H9 (cell line): ENCODE results near the gene LRRC27. TPM values are rescaled to one million over a fixed set of nuclear protein-coding genes. Genes with fewer than 3 reads are reported as not detected.

Experiments
- DNase-seq: peaks from one replicate; pipeline ENCODE4 v3.0.0-alpha.2; 2017
- H2AFZ ChIP-seq: one replicate; pipeline ENCODE4 v1.6.1; 2013; ENCODE audit warnings: mild to moderate bottlenecking, low read length, control low read depth, moderate library complexity
- H2AK5ac ChIP-seq: 2 replicates; pipeline ENCODE4 v1.6.1; 2013; ENCODE audit warnings: low read length, control low read depth, mixed read lengths; ENCODE audit not compliant: insufficient read length
- H2BK120ac ChIP-seq: one replicate; pipeline ENCODE4 v1.6.1; 2013; ENCODE audit warnings: low read depth, mild to moderate bottlenecking, low read length, control low read depth, inconsistent platforms; ENCODE audit not compliant: poor library complexity, severe bottlenecking
- H2BK12ac ChIP-seq: 2 replicates; pipeline ENCODE4 v1.6.1; 2013; ENCODE audit warnings: low read length, control low read depth, mixed read lengths, low read depth; ENCODE audit not compliant: insufficient read length
- H2BK15ac ChIP-seq: 2 replicates; pipeline ENCODE4 v1.6.1; 2013; ENCODE audit warnings: low read depth, low read length, control low read depth
- H2BK20ac ChIP-seq: one replicate; pipeline ENCODE4 v1.6.1; 2013; ENCODE audit warnings: low read depth, mild to moderate bottlenecking, low read length, control low read depth, inconsistent platforms; ENCODE audit not compliant: poor library complexity, severe bottlenecking
- H2BK5ac ChIP-seq: 2 replicates; pipeline ENCODE4 v1.6.1; 2013; ENCODE audit warnings: low read length, control low read depth, mixed read lengths; ENCODE audit not compliant: insufficient read length
- H3K14ac ChIP-seq: 2 replicates; pipeline ENCODE4 v1.6.1; 2013; ENCODE audit warnings: low read length, control low read depth; ENCODE audit not compliant: insufficient read depth
- H3K18ac ChIP-seq: 2 replicates; pipeline ENCODE4 v1.6.1; 2013; ENCODE audit warnings: low read depth, mild to moderate bottlenecking, mixed read lengths, low read length, control low read depth; ENCODE audit not compliant: insufficient read length
- H3K23ac ChIP-seq: 2 replicates; pipeline ENCODE4 v1.6.1; 2013; ENCODE audit warnings: low read length, control low read depth, mixed read lengths, low read depth; ENCODE audit not compliant: insufficient read length
- H3K23me2 ChIP-seq: 2 replicates; pipeline ENCODE4 v1.6.1; 2013; ENCODE audit warnings: low read depth, mild to moderate bottlenecking, mixed read lengths, low read length, control low read depth; ENCODE audit not compliant: insufficient read length, poor library complexity, severe bottlenecking
- H3K27ac ChIP-seq: 2 replicates; pipeline ENCODE4 v1.5.1; 2013; ENCODE audit warnings: low read length, control low read depth, mixed read lengths, low read depth; ENCODE audit not compliant: insufficient read length
- H3K27me3 ChIP-seq: 2 replicates; pipeline ENCODE4 v1.6.1; 2013; ENCODE audit warnings: low read length, control low read depth, inconsistent platforms; ENCODE audit not compliant: insufficient read depth
- H3K4ac ChIP-seq: 2 replicates; pipeline ENCODE4 v1.6.1; 2013; ENCODE audit warnings: low read depth, mild to moderate bottlenecking, control low read depth, inconsistent platforms, low read length, moderate library complexity
- H3K4me1 ChIP-seq: 2 replicates; pipeline ENCODE4 v1.6.1; 2013; ENCODE audit warnings: low read length, control low read depth, inconsistent platforms; ENCODE audit not compliant: insufficient read depth
- H3K4me2 ChIP-seq: 2 replicates; pipeline ENCODE4 v1.6.1; 2013; ENCODE audit warnings: low read length, control low read depth, mixed read lengths; ENCODE audit not compliant: insufficient read length, insufficient read depth
- H3K56ac ChIP-seq: 2 replicates; pipeline ENCODE4 v1.6.1; 2013; ENCODE audit warnings: low read depth, mild to moderate bottlenecking, mixed read lengths, low read length, control low read depth; ENCODE audit not compliant: insufficient read length
- H3K79me1 ChIP-seq: 2 replicates; pipeline ENCODE4 v1.6.1; 2013; ENCODE audit warnings: low read depth, mild to moderate bottlenecking, moderate library complexity, low read length, control low read depth, inconsistent platforms; ENCODE audit not compliant: insufficient read depth, poor library complexity, severe bottlenecking
- H3K79me2 ChIP-seq: 2 replicates; pipeline ENCODE4 v1.6.1; 2013; ENCODE audit warnings: low read length, control low read depth, inconsistent platforms; ENCODE audit not compliant: insufficient read depth
- H3K9ac ChIP-seq: 2 replicates; pipeline ENCODE4 v1.6.1; 2013; ENCODE audit warnings: low read length, control low read depth, mixed read lengths; ENCODE audit not compliant: insufficient read length; ENCODE audit errors: extremely low read depth
- H3K9me3 ChIP-seq: one replicate; pipeline ENCODE4 v1.6.1; 2013; ENCODE audit warnings: low read depth, low read length, inconsistent platforms; ENCODE audit not compliant: control insufficient read depth
- H3T11ph ChIP-seq: one replicate; pipeline ENCODE4 v1.6.1; 2013; ENCODE audit warnings: mild to moderate bottlenecking, low read length, control low read depth, inconsistent platforms
- H4K20me1 ChIP-seq: one replicate; pipeline ENCODE4 v1.6.1; 2013; ENCODE audit not compliant: control insufficient read depth, insufficient read length, insufficient read depth
- H4K5ac ChIP-seq: 2 replicates; pipeline ENCODE4 v1.6.1; 2013; ENCODE audit warnings: low read depth, mild to moderate bottlenecking, mixed read lengths, low read length, control low read depth; ENCODE audit not compliant: insufficient read length
- H4K8ac ChIP-seq: replicated peaks from 2 replicates; pipeline ENCODE4 v1.6.1; 2013; ENCODE audit warnings: low read length, control low read depth, mixed read lengths, low read depth; ENCODE audit not compliant: insufficient read length
- H4K91ac ChIP-seq: 2 replicates; pipeline ENCODE4 v1.6.1; 2013; ENCODE audit warnings: low read depth, mild to moderate bottlenecking, moderate library complexity, mixed read lengths, low read length, control low read depth; ENCODE audit not compliant: insufficient read length
- H3K27ac Mint-ChIP-seq, 3 experiments: 2 replicates in 2 of 3; 3 replicates in 1 of 3; pipeline ENCODE4 v1.8.0; 2020 to 2021; ENCODE audit warnings: mixed read lengths in 3 of 3, mild to moderate bottlenecking in 1 of 3, moderate library complexity in 1 of 3
- H3K27me3 Mint-ChIP-seq: 2 replicates; pipeline ENCODE4 v1.8.0; 2021; ENCODE audit warnings: low read depth, mild to moderate bottlenecking, moderate library complexity, mixed read lengths
- H3K36me3 Mint-ChIP-seq, 3 experiments: 2 replicates in 2 of 3; 3 replicates in 1 of 3; pipeline ENCODE4 v1.8.0; 2020 to 2021; ENCODE audit warnings: low read depth in 3 of 3, mixed read lengths in 3 of 3; ENCODE audit not compliant: insufficient read depth in 1 of 3
- H3K4me1 Mint-ChIP-seq, 2 experiments: 2 replicates each; pipeline ENCODE4 v1.8.0; 2020; ENCODE audit warnings: mixed read lengths in 2 of 2
- H3K4me3 Mint-ChIP-seq, 2 experiments: 2 replicates in 1 of 2; 3 replicates in 1 of 2; pipeline ENCODE4 v1.8.0; 2020 to 2021; ENCODE audit warnings: mild to moderate bottlenecking in 2 of 2, mixed read lengths in 2 of 2, moderate library complexity in 1 of 2
- H3K9me3 Mint-ChIP-seq, 2 experiments: 2 replicates in 1 of 2; 3 replicates in 1 of 2; pipeline ENCODE4 v1.8.0; 2020; ENCODE audit warnings: mild to moderate bottlenecking in 2 of 2, mixed read lengths in 2 of 2, moderate library complexity in 1 of 2
- WGBS: extraction: QIAGEN DNeasy Blood & Tissue Kit; methylation state at CpG from one replicate; pipeline ENCODE4 v1.1.7; 2013; ENCODE audit warnings: missing lambda C conversion rate, low lambda C conversion rate, mixed read lengths; ENCODE audit not compliant: insufficient read length; ENCODE audit errors: extremely low coverage; 5-methylcytosine and 5-hydroxymethylcytosine counted together
- total RNA-seq: library from RNA; stranded (reverse); gene quantifications from 2 replicates; pipeline ENCODE4 v1.2.1, GENCODE V29; 2021
- TF ChIP-seq, protein P1 (sequence below): fragments of 200-600 bp; sonication (generic); conservative IDR thresholded peaks from 3 replicates; pipeline ENCODE4 v1.8.0; 2021; ENCODE audit warnings: antibody characterized with exemption, mild to moderate bottlenecking

LRRC27 gene
- total RNA-seq, 1 experiment from 2014 or later = 2.7 TPM

DNA sequence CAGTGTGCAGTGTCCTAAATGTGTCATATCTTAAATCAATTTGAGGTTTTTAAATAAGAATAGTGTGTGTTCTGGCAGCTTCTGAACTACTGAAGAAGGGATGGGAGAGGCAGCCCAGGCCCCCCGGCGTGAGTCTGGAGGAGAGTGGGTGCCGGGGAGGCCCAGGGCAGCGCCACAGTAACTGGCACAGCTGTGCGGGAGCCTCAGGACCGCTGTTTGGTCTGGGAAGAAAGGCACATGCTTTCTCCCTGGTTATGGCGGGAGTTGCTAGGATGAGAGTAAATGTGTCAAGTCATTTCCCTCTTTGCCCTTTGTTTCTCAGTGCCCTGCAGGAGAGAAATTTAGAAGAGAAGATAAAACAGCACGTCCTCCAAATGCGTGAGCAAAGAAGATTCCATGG lies 33.1 kb downstream of the LRRC27 start:
- Histone ChIP-seq H2AK5ac (no peak overlapping the region), H3K23me2 (no peaks in the 10 kb centered on the region), H2BK120ac (no peak overlapping the region), H2BK5ac (no peak overlapping the region), H3K9me3 (no peaks in the 10 kb centered on the region), H3K56ac (no peak overlapping the region), H3T11ph (no peak overlapping the region), H3K27me3 (no peaks in the 10 kb centered on the region), H3K79me2 (no peaks in the 10 kb centered on the region), H3K14ac (no peak overlapping the region), H4K20me1 (no peaks in the 10 kb centered on the region), H3K79me1 (no peaks in the 10 kb centered on the region), H3K4me2 (no peak overlapping the region), H3K23ac (no peak overlapping the region), H2AFZ (no peak overlapping the region), H4K5ac (no peak overlapping the region), H3K9ac (no peak overlapping the region), H2BK15ac (no peak overlapping the region), H4K8ac (no peak overlapping the region), H3K4me1 (peaks cover 4% of the 10 kb centered on the region; the same call in 1 of the 2 replicates), H3K27ac (no peak overlapping the region), H2BK20ac (no peak overlapping the region), H4K91ac (no peak overlapping the region), H3K4ac (no peak overlapping the region), H2BK12ac (no peak overlapping the region), H3K18ac (no peak overlapping the region)
- no peak overlapping the region for H3K27ac Mint-ChIP-seq
- no peaks in the 10 kb centered on the region; a peak in 1 of 7 replicates for H3K36me3 Mint-ChIP-seq
- TF ChIP-seq, protein P1, sequence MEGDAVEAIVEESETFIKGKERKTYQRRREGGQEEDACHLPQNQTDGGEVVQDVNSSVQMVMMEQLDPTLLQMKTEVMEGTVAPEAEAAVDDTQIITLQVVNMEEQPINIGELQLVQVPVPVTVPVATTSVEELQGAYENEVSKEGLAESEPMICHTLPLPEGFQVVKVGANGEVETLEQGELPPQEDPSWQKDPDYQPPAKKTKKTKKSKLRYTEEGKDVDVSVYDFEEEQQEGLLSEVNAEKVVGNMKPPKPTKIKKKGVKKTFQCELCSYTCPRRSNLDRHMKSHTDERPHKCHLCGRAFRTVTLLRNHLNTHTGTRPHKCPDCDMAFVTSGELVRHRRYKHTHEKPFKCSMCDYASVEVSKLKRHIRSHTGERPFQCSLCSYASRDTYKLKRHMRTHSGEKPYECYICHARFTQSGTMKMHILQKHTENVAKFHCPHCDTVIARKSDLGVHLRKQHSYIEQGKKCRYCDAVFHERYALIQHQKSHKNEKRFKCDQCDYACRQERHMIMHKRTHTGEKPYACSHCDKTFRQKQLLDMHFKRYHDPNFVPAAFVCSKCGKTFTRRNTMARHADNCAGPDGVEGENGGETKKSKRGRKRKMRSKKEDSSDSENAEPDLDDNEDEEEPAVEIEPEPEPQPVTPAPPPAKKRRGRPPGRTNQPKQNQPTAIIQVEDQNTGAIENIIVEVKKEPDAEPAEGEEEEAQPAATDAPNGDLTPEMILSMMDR = no peak
- peaks cover 3 to 4% of the 10 kb centered on the region in 2 experiments; a peak in 3 of 5 replicates for H3K9me3 Mint-ChIP-seq
- no peak overlapping the region for H3K4me3 Mint-ChIP-seq
- WGBS = no CpG with 5 or more reads among the region's 9 CpGs
- peaks cover 17 to 18% of the 10 kb centered on the region in 2 experiments for H3K4me1 Mint-ChIP-seq
- DNase-seq = no peak
- peaks cover 3% of the 10 kb centered on the region for H3K27me3 Mint-ChIP-seq
